Neural cell (in vitro differentiated cells): ENCODE results near the gene MAP3K7. TPM values are rescaled to one million over a fixed set of nuclear protein-coding genes. Genes with fewer than 3 reads are reported as not detected.

Experiments
- H2AFZ ChIP-seq: fragments of 200-600, 300-800 bp; sonication (generic), shearing (Covaris generic); 2 replicates; pipeline ENCODE4 v1.6.0; 2014; ENCODE audit warnings: low read depth, mild to moderate bottlenecking, antibody characterized with exemption, low read length, moderate library complexity
- H3F3A ChIP-seq: fragments of 200-600 bp; shearing (Covaris generic); 2 replicates; pipeline ENCODE4 v1.6.1; 2016; ENCODE audit warnings: mild to moderate bottlenecking, moderate library complexity, mixed read lengths, antibody characterized with exemption, low read length; ENCODE audit not compliant: insufficient read depth, poor library complexity, severe bottlenecking
- H3K27ac ChIP-seq: fragments of 200-600, 300-800 bp; sonication (generic), shearing (Covaris generic); 2 replicates; pipeline ENCODE4 v1.5.1; 2014; ENCODE audit warnings: mild to moderate bottlenecking, low read length, moderate library complexity
- H3K27me3 ChIP-seq: fragments of 300-800, 200-600 bp; sonication (generic), shearing (Covaris generic); 2 replicates; pipeline ENCODE4 v1.6.0; 2014; ENCODE audit warnings: mild to moderate bottlenecking, low read depth, low read length, moderate library complexity; ENCODE audit not compliant: insufficient read depth
- H3K36me3 ChIP-seq: fragments of 300-800, 200-600 bp; sonication (generic), shearing (Covaris generic); 2 replicates; pipeline ENCODE4 v1.5.1; 2014; ENCODE audit warnings: mild to moderate bottlenecking, antibody characterized with exemption, low read length, moderate library complexity; ENCODE audit not compliant: insufficient read depth
- H3K4me2 ChIP-seq: fragments of 300-800, 200-600 bp; sonication (generic), shearing (Covaris generic); 2 replicates; pipeline ENCODE4 v1.6.0; 2014; ENCODE audit warnings: mild to moderate bottlenecking, low read length
- H3K4me3 ChIP-seq: fragments of 300-800, 200-600 bp; sonication (generic), shearing (Covaris generic); 2 replicates; pipeline ENCODE4 v1.5.1; 2014; ENCODE audit warnings: mild to moderate bottlenecking, low read length, moderate library complexity
- H3K79me2 ChIP-seq: fragments of 200-600 bp; shearing (Covaris generic); replicated peaks from 2 replicates; pipeline ENCODE4 v1.6.0; 2014; ENCODE audit warnings: mild to moderate bottlenecking, low read length, moderate library complexity; ENCODE audit not compliant: insufficient read depth
- H3K9ac ChIP-seq: fragments of 300-800, 200-600 bp; sonication (generic), shearing (Covaris generic); 2 replicates; pipeline ENCODE4 v1.6.1; 2016; ENCODE audit warnings: mild to moderate bottlenecking, low read length, mixed read lengths
- H3K9me2 ChIP-seq: fragments of 200-600 bp; shearing (Covaris generic); 2 replicates; pipeline ENCODE4 v1.6.1; 2016; ENCODE audit warnings: mild to moderate bottlenecking, low read length, mixed read lengths; ENCODE audit not compliant: insufficient read depth
- H3K9me3 ChIP-seq: fragments of 200-600, 300-800 bp; sonication (generic), shearing (Covaris generic); 2 replicates; pipeline ENCODE4 v1.6.1; 2016; ENCODE audit warnings: mild to moderate bottlenecking, mixed run types, low read length, moderate library complexity, mixed read lengths
- H4K20me1 ChIP-seq: fragments of 200-600 bp; shearing (Covaris generic); 2 replicates; pipeline ENCODE4 v1.6.1; 2016; ENCODE audit warnings: mild to moderate bottlenecking, mixed run types; ENCODE audit not compliant: insufficient read depth
- EP300 ChIP-seq: fragments of 450-650 bp; conservative IDR thresholded peaks from 2 replicates; pipeline ENCODE4 v1.6.1; 2014; ENCODE audit warnings: antibody characterized with exemption, mild to moderate bottlenecking, moderate library complexity; ENCODE audit not compliant: poor library complexity, severe bottlenecking
- EZH2 ChIP-seq: fragments of 200-600, 300-800 bp; shearing (Covaris generic), sonication (generic); IDR thresholded peaks from 2 replicates; pipeline ENCODE4 v1.6.1; 2014; ENCODE audit warnings: antibody characterized with exemption, low read length, borderline replicate concordance, mild to moderate bottlenecking; ENCODE audit not compliant: insufficient read depth, poor library complexity, severe bottlenecking
- MXI1 ChIP-seq: fragments of 450-650 bp; conservative IDR thresholded peaks from 2 replicates; pipeline ENCODE4 v1.6.1; 2014; ENCODE audit warnings: antibody characterized with exemption, mild to moderate bottlenecking; ENCODE audit not compliant: poor library complexity, severe bottlenecking
- POLR2AphosphoS5 ChIP-seq: IDR thresholded peaks from 2 replicates; pipeline ENCODE4 v1.6.1; 2012
- RAD21 ChIP-seq: fragments of 450-650 bp; conservative IDR thresholded peaks from 2 replicates; pipeline ENCODE4 v1.6.1; 2014; ENCODE audit warnings: antibody characterized with exemption, mild to moderate bottlenecking, moderate library complexity
- SMC3 ChIP-seq: fragments of 450-650 bp; conservative IDR thresholded peaks from 2 replicates; pipeline ENCODE4 v1.6.1; 2014; ENCODE audit warnings: antibody characterized with exemption, mild to moderate bottlenecking, moderate library complexity; ENCODE audit not compliant: poor library complexity
- TAF1 ChIP-seq: IDR thresholded peaks from 2 replicates; pipeline ENCODE4 v1.6.1; 2012; ENCODE audit warnings: low read depth
- polyA plus RNA-seq: library from polyadenylated mRNA; depleted of rRNA; stranded (reverse); fragments of >200 nt; gene quantifications from 2 replicates; pipeline ENCODE4 v1.2.3, GENCODE V29; 2014
- TF ChIP-seq, protein P1 (sequence below): fragments of 450-650 bp; IDR thresholded peaks from 2 replicates; pipeline ENCODE4 v1.5.1; 2014; ENCODE audit warnings: antibody characterized with exemption, mild to moderate bottlenecking, moderate library complexity; ENCODE audit not compliant: poor library complexity, severe bottlenecking
- TF ChIP-seq, protein P2 (sequence below): IDR thresholded peaks from 2 replicates; pipeline ENCODE4 v1.6.1; 2012; ENCODE audit warnings: borderline replicate concordance

The MAP3K7 gene
- polyA plus RNA-seq, 1 donor from 2014 or later: 71.6 TPM

DNA sequence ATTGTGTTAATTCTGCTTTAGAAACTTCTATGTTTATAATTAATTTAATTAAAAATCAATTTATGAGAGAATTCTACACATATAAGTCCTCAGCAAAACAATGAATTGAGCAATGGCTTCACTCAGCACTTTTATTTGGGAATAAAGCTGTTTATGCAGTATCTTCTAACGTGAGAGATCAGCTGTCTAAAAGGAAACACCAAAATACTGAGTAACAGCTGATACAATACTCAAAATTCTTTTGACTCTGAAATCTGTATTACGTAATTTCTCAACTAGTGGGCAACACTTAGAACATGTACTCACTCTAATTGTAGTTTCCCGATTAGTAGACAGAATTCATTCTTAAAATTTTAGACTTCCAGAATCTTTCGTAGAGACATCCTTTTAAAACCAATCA lies 49.8 kb downstream of the MAP3K7 start:
- Histone ChIP-seq H3K79me2 (no peaks in the 10 kb centered on the region), H3K4me3 (no peak overlapping the region), H3K36me3 (no peaks in the 10 kb centered on the region), H3K9ac (no peak overlapping the region), H3K27ac (no peak overlapping the region), H2AFZ (no peak overlapping the region), H3K9me2 (no peaks in the 10 kb centered on the region), H3K27me3 (no peaks in the 10 kb centered on the region), H3K9me3 (no peaks in the 10 kb centered on the region), H3K4me2 (no peak overlapping the region), H4K20me1 (no peaks in the 10 kb centered on the region), H3F3A (no peaks in the 10 kb centered on the region)
- TF ChIP-seq, protein P1, sequence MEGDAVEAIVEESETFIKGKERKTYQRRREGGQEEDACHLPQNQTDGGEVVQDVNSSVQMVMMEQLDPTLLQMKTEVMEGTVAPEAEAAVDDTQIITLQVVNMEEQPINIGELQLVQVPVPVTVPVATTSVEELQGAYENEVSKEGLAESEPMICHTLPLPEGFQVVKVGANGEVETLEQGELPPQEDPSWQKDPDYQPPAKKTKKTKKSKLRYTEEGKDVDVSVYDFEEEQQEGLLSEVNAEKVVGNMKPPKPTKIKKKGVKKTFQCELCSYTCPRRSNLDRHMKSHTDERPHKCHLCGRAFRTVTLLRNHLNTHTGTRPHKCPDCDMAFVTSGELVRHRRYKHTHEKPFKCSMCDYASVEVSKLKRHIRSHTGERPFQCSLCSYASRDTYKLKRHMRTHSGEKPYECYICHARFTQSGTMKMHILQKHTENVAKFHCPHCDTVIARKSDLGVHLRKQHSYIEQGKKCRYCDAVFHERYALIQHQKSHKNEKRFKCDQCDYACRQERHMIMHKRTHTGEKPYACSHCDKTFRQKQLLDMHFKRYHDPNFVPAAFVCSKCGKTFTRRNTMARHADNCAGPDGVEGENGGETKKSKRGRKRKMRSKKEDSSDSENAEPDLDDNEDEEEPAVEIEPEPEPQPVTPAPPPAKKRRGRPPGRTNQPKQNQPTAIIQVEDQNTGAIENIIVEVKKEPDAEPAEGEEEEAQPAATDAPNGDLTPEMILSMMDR: no peak
- TF ChIP-seq, protein P2, sequence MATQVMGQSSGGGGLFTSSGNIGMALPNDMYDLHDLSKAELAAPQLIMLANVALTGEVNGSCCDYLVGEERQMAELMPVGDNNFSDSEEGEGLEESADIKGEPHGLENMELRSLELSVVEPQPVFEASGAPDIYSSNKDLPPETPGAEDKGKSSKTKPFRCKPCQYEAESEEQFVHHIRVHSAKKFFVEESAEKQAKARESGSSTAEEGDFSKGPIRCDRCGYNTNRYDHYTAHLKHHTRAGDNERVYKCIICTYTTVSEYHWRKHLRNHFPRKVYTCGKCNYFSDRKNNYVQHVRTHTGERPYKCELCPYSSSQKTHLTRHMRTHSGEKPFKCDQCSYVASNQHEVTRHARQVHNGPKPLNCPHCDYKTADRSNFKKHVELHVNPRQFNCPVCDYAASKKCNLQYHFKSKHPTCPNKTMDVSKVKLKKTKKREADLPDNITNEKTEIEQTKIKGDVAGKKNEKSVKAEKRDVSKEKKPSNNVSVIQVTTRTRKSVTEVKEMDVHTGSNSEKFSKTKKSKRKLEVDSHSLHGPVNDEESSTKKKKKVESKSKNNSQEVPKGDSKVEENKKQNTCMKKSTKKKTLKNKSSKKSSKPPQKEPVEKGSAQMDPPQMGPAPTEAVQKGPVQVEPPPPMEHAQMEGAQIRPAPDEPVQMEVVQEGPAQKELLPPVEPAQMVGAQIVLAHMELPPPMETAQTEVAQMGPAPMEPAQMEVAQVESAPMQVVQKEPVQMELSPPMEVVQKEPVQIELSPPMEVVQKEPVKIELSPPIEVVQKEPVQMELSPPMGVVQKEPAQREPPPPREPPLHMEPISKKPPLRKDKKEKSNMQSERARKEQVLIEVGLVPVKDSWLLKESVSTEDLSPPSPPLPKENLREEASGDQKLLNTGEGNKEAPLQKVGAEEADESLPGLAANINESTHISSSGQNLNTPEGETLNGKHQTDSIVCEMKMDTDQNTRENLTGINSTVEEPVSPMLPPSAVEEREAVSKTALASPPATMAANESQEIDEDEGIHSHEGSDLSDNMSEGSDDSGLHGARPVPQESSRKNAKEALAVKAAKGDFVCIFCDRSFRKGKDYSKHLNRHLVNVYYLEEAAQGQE: no peak
- TF ChIP-seq TAF1: no peak
- TF ChIP-seq POLR2AphosphoS5: no peak
- no peak for TF ChIP-seq EZH2
- TF ChIP-seq SMC3: no peak
- TF ChIP-seq MXI1: no peak
- no peak for TF ChIP-seq EP300
- TF ChIP-seq RAD21: no peak

DNA sequence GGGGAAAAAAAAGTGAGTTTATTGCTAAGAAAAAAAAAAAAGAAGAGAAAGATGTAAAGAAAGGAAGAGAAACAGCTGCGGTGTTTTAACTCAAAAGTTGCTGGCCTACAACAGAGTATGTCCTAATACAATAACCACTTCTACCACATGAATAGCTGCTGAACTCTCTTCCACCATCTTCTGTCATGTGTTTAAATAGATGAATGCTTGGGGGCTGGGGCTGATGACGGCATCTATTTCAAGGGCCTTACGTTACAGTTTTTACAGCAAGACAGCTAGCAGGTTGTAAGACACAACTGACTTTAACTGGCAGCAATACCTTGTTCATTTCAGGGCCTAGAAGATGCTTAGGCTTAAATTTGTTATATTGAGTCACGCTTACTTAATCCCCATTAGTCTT lies 50.4 kb downstream of the MAP3K7 start:
- no peak overlapping the region for H2AFZ ChIP-seq
- H4K20me1 ChIP-seq: no peaks in the 10 kb centered on the region
- no peak overlapping the region for H3K27ac ChIP-seq
- no peaks in the 10 kb centered on the region for H3K79me2 ChIP-seq
- H3K4me2 ChIP-seq: no peak overlapping the region
- no peaks in the 10 kb centered on the region for H3F3A ChIP-seq
- H3K9ac ChIP-seq: no peak overlapping the region
- TF ChIP-seq EZH2 (no peak), SMC3 (no peak), POLR2AphosphoS5 (no peak), RAD21 (no peak)
- TF ChIP-seq, protein P1: no peak
- no peaks in the 10 kb centered on the region for H3K36me3 ChIP-seq
- no peaks in the 10 kb centered on the region for H3K9me2 ChIP-seq
- H3K9me3 ChIP-seq: no peaks in the 10 kb centered on the region
- H3K4me3 ChIP-seq: no peak overlapping the region
- no peaks in the 10 kb centered on the region for H3K27me3 ChIP-seq
